ENCODE measurements around the gene PTPRN.

The PTPRN gene

GRCh38 chr2:219309278-219309677, at the start of gene PTPRN:
TSS of gene PTPRN (minus strand) at chr2:219309401. CDS start at chr2:219309332, 69 bp downstream.
- no peak for TF ChIP-seq EP300 (IDR thresholded peaks at IDR 0.05; ENCODE audit: borderline replicate concordance)
- no peak for TF ChIP-seq EGR1 (IDR thresholded peaks at IDR 0.05)
- no peak for TF ChIP-seq RAD21 (IDR thresholded peaks at IDR 0.05; ENCODE audit: low read depth)
- no peak for TF ChIP-seq CREB1 (IDR thresholded peaks at IDR 0.05; ENCODE audit: low read depth)
- no peak for TF ChIP-seq TCF12 (IDR thresholded peaks at IDR 0.05; ENCODE audit: low read depth)
- no peak for TF ChIP-seq MAX (IDR thresholded peaks at IDR 0.05)
- TF ChIP-seq TAF1 (IDR thresholded peaks at IDR 0.05; ENCODE audit: low read depth), result no peak
- TF ChIP-seq YY1 (IDR thresholded peaks at IDR 0.05; ENCODE audit: low read depth), result no peak
- TF ChIP-seq NFIC (IDR thresholded peaks at IDR 0.05), result no peak
- TF ChIP-seq ZBTB7A (IDR thresholded peaks at IDR 0.05; ENCODE audit: low read depth), result no peak
- TF ChIP-seq REST (IDR thresholded peaks at IDR 0.05; ENCODE audit: low read depth), result no peak
- no peak for TF ChIP-seq USF1 (IDR thresholded peaks at IDR 0.05)
- TF ChIP-seq FOXM1 (IDR thresholded peaks at IDR 0.05; ENCODE audit: borderline replicate concordance, low read depth), result no peak
- TF ChIP-seq TEAD4 (IDR thresholded peaks at IDR 0.05), result no peak
- TF ChIP-seq CEBPB (IDR thresholded peaks at IDR 0.05), result no peak

- TF ChIP-seq TCF12 (IDR thresholded peaks at IDR 0.05; ENCODE audit: low read depth), result no peak
- no peak for TF ChIP-seq REST (IDR thresholded peaks at IDR 0.05; ENCODE audit: low read depth)
- TF ChIP-seq EP300 (IDR thresholded peaks at IDR 0.05; ENCODE audit: borderline replicate concordance), result no peak
- TF ChIP-seq CEBPB (IDR thresholded peaks at IDR 0.05), result no peak
- TF ChIP-seq TAF1 (IDR thresholded peaks at IDR 0.05; ENCODE audit: low read depth), result no peak
- no peak for TF ChIP-seq MAX (IDR thresholded peaks at IDR 0.05)
- TF ChIP-seq NFIC (IDR thresholded peaks at IDR 0.05), result no peak
- TF ChIP-seq CREB1 (IDR thresholded peaks at IDR 0.05; ENCODE audit: low read depth), result no peak
- TF ChIP-seq RAD21 (IDR thresholded peaks at IDR 0.05; ENCODE audit: low read depth), result no peak
- TF ChIP-seq TEAD4 (IDR thresholded peaks at IDR 0.05), result no peak
- no peak for TF ChIP-seq YY1 (IDR thresholded peaks at IDR 0.05; ENCODE audit: low read depth)
- TF ChIP-seq ZBTB7A (IDR thresholded peaks at IDR 0.05; ENCODE audit: low read depth), result no peak
- no peak for TF ChIP-seq FOXM1 (IDR thresholded peaks at IDR 0.05; ENCODE audit: borderline replicate concordance, low read depth)
- no peak for TF ChIP-seq EGR1 (IDR thresholded peaks at IDR 0.05)
These were observed 49.2 kb upstream of the PTPRN start for GRCh38 chr2:219358170-219359075.

GRCh38 chr2:219356834-219357233, 47.6 kb upstream of the PTPRN start:
- TF ChIP-seq TCF12 (IDR thresholded peaks at IDR 0.05; ENCODE audit: low read depth) (no peak), TAF1 (IDR thresholded peaks at IDR 0.05; ENCODE audit: low read depth) (no peak), CREB1 (IDR thresholded peaks at IDR 0.05; ENCODE audit: low read depth) (no peak)

GRCh38 chr2:219354582-219354981, 45.4 kb upstream of the PTPRN start:
- TF ChIP-seq TAF1 (IDR thresholded peaks at IDR 0.05; ENCODE audit: low read depth) (no peak), YY1 (IDR thresholded peaks at IDR 0.05; ENCODE audit: low read depth) (no peak), TCF12 (IDR thresholded peaks at IDR 0.05; ENCODE audit: low read depth) (no peak), USF1 (IDR thresholded peaks at IDR 0.05) (no peak)

GRCh38 chr2:219353129-219353528, 43.9 kb upstream of the PTPRN start:
- no peak for TF ChIP-seq TAF1 (IDR thresholded peaks at IDR 0.05; ENCODE audit: low read depth)
- TF ChIP-seq REST (IDR thresholded peaks at IDR 0.05; ENCODE audit: low read depth), result no peak
- no peak for TF ChIP-seq YY1 (IDR thresholded peaks at IDR 0.05; ENCODE audit: low read depth)
- TF ChIP-seq TCF12 (IDR thresholded peaks at IDR 0.05; ENCODE audit: low read depth), result no peak
- no peak for TF ChIP-seq EP300 (IDR thresholded peaks at IDR 0.05; ENCODE audit: borderline replicate concordance)
- no peak for TF ChIP-seq MAX (IDR thresholded peaks at IDR 0.05)
- no peak for TF ChIP-seq CREB1 (IDR thresholded peaks at IDR 0.05; ENCODE audit: low read depth)
- no peak for TF ChIP-seq USF1 (IDR thresholded peaks at IDR 0.05)
- TF ChIP-seq RAD21 (IDR thresholded peaks at IDR 0.05; ENCODE audit: low read depth), result no peak
